Measurements from ENCODE around the gene LY6G5C.
A peak's percentile ranks its signal among the peaks of the same experiment; 100 is the strongest.

LY6G5C gene, protein sequence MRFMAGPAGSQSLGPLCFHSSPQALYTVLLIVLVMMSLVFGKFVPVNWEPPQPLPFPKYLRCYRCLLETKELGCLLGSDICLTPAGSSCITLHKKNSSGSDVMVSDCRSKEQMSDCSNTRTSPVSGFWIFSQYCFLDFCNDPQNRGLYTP

DNA sequence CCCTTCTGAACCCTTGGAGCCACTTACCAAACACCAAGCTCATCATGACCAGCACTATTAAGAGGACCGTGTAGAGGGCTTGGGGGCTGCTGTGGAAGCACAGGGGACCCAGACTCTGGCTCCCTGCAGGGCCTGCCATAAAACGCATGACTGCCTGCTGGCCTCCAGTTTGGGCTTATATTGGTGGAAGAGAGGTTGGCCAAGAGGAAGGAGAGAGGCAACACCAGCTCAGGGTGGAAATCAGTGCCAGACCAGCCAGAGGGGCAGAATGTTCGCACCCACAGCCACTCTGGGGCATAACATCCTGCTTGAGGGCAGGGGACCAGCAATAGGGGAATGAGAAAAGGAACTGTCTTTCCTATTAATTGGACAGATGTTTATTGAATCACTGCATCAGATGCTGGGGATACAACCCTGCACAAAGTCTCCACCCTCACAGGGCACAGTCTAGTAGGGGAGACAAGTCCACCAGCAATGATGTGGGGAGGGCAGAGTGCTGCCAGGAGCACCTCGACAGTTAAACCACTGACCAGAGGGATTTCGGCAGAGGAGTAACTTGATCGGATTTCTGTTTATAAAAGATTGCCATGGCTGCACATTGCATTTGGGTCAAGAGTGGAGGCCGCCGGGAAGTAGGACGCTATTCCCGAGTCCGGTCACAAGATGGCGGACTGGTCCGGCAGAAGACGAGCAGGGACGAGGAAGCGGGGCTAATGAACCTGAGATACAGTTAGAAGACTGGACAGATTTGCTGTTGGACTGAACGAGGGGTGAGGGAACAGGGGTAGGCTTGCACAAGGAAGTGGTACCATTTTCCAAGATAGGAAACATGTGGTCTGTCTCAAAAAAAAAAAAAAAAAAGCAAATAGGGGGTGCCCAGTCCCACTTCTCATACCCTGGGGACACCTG lies at the start of gene LY6G5C:
Gene LY6G5C (minus strand): TSS at position 842 of the 909 bp plus-strand sequence. CDS start 694 bp downstream, at position 148.
- DNase-seq (ENCODE audit: low read depth) = peak; percentile 95

DNA sequence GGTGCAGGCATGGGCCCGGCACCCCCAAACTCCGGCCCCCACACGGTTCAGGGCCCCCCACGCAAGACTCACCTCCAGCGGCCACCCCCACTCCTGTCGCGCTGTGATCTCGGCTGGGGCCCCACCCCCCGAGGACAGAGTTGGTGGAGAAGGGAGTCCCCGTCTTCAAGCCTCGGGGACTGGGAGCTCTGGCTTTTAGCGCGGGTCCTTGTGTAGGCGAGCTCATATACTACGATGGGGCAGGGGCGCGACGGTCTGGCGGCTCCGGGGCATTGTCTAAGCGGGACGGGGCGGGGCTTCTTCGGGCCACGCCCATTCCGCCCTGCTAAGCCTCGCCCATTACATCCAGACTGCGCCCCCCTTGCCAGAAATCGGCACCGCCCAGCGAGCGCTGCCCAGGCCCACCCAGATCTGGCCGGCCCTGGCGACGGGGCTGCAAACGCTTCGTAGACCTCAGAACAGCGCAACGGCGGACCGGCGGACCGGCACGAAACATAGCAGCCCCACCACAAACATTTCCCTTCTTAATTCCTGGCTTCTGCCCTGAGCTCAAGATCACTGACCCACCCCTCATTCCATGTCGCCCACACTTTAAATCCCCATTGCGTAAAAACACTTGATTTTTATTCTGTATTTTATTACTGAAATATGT lies 49.2 kb upstream of the LY6G5C start:
- DNase-seq (ENCODE audit: low read depth) = peak; percentile 92

DNA sequence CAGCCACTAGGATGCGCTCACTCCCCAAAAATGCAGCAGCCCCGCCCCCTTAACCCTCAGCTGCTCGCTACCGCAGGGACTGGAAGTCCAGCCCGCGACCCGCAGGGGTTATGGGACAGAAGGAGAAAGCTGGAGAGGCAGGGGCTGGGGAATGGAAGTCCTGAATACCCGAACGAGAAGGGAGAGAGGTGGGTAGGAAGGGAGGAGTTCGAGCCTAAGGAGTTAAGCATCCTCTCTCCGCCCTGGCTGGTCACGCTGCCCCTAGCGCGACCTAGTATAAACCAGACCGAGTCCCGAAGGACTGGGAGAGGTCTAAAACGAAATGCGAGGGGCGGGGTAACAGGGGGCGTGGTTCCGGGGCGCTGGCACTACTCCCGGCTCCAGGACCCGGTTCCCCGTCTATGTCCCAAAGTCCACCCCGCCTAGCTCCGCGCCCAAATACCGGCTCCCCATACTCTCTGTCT lies 48.7 kb upstream of the LY6G5C start:
- DNase-seq (ENCODE audit: low read depth) = peak; percentile 90

DNA sequence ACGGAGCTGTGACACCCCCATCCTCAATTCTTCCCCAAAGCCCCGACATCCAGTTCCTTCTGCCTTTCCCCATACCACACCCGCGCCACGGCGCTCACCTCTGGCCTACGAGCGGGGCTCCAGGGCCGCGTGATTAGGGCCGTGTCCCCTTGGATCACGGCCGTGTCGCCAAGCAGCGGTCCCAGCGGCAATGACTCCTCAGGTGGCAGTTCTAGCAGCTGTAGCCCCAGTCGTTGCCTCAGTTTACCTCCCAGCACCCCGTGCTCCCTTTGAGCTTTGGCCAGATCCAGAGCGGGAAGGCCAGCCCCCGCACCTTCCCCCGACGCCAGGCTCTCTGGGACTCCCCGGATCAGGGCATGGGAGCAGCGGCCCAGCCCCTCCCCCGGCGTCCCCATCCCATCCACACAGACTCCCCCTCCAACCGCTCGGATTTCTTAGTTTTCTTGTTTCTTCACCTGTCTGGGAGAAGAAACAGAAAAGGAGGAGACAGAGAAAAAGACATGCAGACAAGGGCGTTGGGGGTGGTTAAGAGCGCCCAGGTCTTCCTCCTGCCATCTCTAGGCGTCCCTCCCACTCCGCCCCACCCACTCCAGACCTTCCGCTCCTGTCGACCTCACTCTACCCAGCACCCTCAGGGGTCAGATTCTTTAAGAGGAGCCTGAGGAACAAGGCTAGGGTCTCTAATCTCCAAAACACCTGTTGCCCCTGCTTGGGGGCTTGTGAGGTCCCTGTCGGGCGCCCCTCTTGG lies 48.1 kb upstream of the LY6G5C start, which contains the start of gene DDAH2:
Gene DDAH2 (minus strand): TSS at position 533 of the 748 bp plus-strand sequence. CDS start 138 bp downstream, at position 395.
- DNase-seq (ENCODE audit: low read depth) = no peak

DNA sequence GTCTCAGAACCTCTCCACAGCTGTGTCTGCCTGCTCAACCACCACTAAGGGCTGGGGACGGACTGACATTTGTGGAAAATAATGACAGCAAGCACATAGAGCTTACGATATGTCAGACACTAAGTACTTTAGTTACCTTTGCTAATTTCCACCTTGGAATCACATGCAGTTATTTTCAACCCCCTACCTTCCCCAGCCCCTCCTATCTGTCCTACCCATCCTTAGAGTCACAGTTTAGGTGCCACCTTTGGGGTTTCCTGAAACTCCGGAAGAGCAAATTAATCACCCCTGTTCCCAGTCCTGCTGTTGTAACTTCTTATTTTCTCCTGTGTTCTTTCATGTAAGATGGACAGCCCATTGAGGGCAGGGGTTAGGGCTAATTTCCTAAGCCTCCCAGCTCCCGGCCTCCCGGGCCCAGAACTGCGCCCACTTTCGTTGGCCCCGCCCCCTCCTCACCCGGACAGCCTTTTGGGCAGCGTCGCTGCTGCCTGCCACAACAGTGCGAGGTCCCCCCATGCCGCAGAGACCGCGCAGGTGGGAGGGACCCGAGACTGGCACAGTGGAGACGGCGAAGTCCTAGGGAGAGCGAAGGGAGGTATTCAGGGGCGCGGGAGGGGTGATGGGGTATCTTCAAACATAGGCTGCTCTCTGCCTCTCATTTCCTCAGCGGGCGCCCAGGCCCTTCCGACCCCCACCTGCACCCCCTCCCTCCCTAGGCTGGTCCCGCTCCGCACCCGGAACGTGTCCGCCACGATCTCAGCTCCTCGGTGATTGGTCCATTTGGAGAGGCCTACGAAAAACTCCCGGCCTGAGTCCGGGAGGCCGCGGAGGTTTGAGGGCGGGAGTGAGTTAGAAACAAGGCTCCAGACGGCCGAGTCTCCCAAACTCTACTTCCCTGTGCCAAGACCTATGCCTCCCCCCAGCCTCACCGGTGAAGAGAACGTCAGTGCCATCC lies 47.1 kb upstream of the LY6G5C start:
- DNase-seq (ENCODE audit: low read depth) = no peak

DNA sequence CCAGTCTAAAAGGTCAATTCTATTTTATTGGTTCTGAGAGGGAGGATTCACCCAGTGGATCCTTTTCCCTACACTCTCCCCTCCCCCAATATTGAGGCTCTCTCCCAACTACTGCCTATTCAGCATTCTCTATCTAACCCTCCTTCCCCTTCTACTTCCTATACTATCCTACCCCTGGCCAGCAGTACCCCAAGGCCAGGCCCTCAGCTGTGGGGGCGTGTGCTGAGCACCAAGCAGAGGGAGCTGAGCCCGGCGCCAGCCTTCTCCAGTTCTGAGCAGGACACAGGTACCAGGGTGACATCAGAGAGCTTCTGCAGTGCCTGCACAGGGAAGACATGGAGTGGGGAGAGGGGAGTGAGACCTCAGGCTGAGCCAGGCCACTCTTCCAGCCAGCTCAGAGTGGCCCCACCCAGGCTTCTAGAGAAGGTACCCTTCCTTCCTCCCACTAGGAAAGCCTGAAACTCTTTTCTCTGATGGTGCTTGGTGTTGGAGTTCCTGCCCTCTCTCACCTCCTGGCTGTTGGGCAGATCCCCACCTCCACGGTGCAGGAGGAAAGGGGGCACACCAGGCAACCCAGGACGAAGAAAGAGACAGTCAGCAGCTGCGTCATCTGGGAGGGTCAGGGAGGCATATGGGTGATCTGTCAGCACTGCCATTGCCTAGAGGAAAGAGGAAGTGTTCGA lies 46.3 kb upstream of the LY6G5C start:
- DNase-seq (ENCODE audit: low read depth) = no peak

DNA sequence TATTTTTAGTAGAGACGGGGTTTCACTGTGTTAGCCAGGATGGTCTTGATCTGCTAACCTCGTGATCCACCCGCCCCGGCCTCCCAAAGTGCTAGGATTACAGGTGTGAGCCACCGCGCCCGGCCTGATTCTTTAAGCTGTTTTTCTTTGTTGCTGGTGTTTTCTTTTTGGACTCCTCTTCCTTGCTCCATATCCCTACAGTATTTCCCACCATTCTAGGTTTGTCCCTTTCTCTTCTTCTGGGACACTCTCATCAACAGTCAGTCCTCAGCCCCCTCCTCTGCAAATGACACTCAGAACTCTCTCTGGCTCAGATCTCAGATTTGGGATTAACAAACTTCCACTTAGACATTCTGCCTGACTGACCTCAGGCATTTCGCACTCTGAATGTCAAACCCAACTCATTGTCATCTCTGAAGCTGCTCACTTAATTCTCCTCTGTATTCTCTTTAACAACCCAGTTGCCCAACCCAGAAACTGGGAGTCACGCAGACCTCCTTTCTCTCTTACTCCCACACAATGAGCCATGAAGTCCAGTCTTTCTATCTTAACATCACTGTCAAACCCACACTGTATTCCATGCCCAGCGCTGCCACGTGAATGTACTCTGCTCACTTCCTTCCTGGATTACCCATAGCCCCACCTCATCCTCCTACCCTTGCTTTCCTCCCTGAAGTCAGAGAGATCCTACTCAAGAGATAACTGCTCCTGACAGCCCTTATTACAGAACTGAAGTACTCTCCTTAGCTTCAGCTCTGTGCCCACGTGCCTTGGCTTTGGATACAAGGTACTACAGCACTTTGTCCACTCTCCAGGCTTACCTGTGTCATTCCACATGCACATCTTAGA lies 44.9 kb upstream of the LY6G5C start:
- no peak for DNase-seq (ENCODE audit: low read depth)

DNA sequence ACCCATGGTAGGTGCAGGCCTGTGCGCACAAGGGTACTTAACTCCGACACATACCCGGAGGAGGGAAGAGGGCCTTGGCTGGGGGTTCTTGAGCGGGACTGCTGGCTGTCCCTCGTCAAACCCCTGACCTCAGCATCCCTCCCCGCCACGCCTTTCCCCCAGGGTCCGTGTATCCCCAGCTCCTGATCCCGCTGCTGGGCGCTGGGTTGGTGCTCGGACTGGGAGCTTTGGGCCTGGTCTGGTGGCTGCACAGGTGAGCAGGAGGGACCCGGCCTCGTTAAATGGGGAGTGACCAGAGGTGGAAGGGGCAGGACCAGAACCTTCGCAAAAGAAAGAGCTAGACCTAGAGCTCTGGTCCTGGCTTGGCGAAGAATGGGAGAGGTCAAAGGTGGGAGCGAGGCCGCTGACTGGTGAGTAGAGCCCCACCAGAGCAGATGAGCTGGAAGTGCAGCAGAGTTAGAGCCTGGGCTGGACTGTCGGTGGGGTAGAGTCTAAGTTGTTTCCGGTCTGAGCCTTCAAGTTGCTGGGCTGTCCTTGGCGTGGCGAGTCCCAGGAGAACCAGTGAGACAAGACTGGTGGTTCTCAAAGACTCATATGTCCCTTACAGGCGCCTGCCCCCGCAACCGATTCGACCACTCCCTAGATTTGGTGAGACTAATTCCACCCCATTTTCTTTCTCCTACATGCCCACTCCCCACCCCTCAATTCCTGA lies 43.3 kb upstream of the LY6G5C start:
- DNase-seq (ENCODE audit: low read depth) = no peak

DNA sequence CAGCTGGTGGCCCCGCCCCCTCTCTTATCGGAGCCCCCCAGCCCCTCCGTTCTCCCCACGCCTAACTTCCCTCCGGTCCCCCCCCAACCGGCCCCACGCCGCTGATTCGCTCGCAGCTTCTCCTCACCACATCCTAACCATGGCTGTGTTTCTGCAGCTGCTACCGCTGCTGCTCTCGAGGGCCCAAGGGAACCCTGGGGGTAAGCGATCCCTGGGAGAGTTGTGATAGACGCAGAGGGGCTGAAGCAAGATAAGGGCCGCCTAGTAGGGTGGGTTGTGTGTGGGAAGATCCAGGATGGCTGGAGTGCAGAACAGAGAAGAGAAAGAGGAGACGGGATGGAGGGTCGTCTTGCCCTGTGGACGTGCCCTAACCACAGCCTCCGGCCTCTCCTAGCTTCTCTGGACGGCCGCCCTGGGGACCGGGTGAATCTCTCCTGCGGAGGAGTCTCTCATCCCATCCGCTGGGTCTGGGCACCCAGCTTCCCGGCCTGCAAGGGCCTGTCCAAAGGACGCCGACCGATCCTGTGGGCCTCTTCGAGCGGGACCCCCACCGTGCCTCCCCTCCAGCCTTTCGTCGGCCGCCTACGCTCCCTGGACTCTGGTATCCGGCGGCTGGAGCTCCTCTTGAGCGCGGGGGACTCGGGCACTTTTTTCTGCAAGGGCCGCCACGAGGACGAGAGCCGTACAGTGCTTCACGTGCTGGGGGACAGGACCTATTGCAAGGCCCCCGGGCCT lies 42.5 kb upstream of the LY6G5C start, which contains the start of gene MPIG6B:
Gene MPIG6B (plus strand): TSS at position 129 of the 735 bp plus-strand sequence. CDS start 11 bp downstream, at position 140.
- no peak for DNase-seq (ENCODE audit: low read depth)

DNA sequence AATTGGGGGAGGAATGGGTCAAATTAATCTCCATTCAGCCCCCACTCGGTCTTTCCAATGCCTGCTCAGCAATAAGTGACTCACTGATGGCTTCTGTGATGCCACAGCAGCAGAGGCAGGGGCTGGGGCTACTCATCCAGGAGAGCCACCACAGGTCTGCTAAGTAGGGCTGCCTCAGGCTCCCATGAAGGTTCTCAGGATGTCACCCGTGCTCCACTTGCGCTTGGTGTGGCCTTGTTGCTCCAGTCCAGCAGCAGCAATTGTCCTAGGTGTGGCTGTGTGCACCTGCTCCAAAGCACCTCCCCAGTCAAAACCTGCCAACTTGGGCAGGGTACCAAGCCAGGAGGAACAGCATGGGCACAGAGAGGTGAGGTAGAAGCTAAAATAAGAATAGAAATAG lies 41.3 kb upstream of the LY6G5C start:
- DNase-seq (ENCODE audit: low read depth) = no peak

DNA sequence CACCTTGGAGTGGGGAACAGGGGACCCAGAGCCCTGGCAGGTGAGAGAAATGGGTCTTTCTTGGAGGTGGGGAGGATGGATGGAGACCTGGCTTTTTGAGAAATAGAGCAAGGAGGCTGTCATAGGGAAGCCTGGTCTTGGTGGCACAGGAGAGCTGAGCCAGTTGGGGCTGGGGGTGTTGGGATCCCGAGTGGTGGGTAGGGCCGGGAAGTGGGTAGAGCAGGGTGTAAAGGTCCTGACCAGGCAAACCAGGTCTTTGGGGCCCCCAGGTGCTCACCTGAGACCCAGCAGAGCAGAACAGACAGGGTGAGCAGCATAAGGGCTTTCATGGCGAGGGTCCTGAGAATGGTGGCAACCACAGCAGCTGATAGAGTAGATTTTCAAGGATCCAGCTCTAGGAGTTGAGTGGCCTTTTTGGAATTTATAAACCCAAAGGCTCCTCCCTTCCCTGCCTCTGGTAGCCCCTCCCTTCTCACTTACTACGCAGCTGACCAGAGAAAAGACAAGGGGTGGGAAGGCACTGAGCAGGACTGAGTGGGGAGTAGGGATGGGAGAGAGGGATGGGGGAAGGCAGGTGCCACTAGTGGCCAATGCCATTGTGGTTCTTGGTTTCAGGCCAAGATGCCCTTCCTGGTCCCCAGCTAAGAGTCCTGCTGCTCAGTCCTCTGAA lies 40.6 kb upstream of the LY6G5C start, which contains the start of gene LY6G6C:
Gene LY6G6C (minus strand): TSS at position 396 of the 670 bp plus-strand sequence. CDS start 67 bp downstream, at position 329.
- DNase-seq (ENCODE audit: low read depth) = no peak

DNA sequence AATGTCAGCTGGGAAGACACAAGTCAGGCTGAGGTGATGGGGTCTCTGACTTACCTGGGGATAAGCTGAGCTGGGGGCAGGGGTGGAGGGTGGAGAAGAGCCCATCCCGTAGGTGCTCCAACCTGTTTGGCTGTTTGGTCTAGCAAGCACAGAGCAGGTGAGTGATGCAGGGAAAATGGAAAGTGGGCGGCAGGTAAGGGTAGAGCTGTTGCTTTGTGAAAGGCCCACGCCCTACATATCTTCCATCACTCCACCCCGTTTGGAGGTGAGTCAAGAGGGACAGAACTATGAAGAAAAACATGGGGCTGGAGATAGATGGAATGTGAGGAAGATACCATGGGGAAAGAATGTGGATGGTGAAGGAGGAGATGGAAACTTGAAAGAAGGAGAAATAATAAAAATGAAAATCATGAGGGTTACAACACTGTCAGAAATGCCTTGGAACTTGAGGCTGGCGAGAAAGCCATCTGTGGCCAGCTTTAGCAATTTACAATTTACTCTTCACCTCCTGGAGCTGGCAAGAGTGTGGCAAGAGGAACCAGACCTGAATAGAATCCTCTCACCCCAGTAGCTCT lies 39.4 kb upstream of the LY6G5C start:
- no peak for DNase-seq (ENCODE audit: low read depth)

DNA sequence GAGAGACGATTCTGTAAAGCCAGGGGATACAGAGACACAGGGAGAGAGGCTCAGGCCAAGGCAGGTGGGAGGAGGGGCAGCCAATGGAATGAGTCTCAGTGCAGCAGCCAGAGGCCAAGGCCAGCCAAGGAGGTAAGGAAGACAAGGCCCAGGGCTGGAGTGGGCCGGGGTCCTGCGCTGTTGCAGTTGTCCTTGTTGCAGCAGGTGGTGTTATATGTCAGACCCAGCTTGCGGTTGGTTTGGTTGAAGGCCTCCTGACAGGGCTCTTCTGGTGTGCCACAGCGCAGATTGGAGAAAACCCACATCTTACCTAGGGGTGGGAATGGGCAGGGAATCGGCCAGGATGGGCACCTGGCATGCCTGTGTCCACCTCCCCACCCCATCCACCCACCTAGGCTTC lies 38.1 kb upstream of the LY6G5C start:
- DNase-seq (ENCODE audit: low read depth) = no peak

DNA sequence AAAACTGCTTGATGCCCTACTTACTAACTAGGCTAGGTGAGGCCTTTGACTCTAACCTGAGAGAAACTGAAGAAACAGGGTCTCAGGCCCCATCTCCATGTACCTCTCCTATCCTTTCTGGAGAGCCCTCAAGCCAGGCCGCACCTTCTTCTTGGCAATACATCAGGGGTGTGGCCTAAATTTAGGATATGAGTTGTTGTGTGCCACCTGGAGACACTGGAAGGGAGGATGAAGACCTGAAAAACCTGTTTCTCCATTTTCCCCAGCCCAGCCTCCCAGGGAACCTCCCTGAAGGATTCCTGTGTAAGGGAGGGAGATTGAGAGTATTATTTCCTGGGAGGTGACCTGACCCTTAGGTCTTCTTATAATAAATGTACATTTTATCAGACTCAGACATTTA lies 37.4 kb upstream of the LY6G5C start:
- DNase-seq (ENCODE audit: low read depth) = no peak

DNA sequence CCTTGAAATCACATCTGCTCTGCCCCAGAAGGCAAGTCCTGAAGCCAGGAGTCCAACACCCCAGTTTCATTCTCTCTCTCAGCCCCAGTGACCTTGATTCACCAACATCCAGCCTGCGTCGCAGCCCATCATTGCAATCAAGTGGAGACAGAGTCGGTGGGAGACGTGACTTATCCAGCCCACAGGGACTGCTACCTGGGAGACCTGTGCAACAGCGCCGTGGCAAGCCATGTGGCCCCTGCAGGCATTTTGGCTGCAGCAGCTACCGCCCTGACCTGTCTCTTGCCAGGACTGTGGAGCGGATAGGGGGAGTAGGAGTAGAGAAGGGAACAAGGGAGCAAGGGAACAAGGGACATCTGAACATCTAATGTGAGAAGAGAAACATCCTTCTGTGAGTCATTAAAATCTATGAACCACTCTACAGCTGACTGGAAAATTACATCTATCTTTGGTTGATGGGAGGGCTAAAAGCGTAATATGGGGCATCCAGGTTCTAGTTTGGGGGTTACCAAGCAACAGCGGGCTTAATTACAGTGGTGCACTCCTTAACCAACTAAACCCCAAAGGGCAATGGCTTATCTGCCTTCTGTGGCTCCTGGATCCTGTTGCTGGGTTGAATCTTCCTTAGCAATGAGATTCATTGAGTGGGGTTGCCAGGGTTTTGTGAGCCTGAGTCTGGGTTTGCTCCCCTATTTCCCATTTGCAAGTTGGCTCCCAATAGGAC lies 36.8 kb upstream of the LY6G5C start:
- DNase-seq (ENCODE audit: low read depth) = no peak

All from fibroblast of gingiva (primary cell).